ENCODE data around the gene FXR2. TPM values are rescaled to one million over a fixed set of nuclear protein-coding genes. Genes with fewer than 3 reads are reported as not detected.
A peak's percentile ranks its signal among the peaks of the same experiment; 100 is the strongest.

FXR2 gene
- total RNA-seq (10 to 100 TPM; 12.4 to 18.3 TPM), polyA plus RNA-seq (10 to 100 TPM in 1 of 2 donors, 1 to 10 TPM in 1; 6.8 to 17.2 TPM)

- Histone ChIP-seq H3K9me3 (ENCODE audit: control insufficient read depth in 4 of 4, low read length in 3 of 4) (no peaks in the 10 kb centered on the region), H3K27ac (ENCODE audit: low read depth in 1 of 2, low read length in 2 of 2) (peak within 1 kb of the TSS; percentile 89 to 91), H3K4me3 (ENCODE audit: low read depth in 1 of 3, low read length in 3 of 3) (peak within 1 kb of the TSS; percentile 49 to 90 (median 82)), H3K36me3 (ENCODE audit: control insufficient read depth in 4 of 4, insufficient read depth in 3 of 4, low read depth in 1 of 4, low read length in 3 of 4) (no peaks in the 10 kb centered on the region), H3K9ac (ENCODE audit: low read depth in 1 of 2, low read length in 2 of 2) (peak within 1 kb of the TSS; percentile 79 to 90), H3K27me3 (ENCODE audit: control insufficient read depth in 4 of 4, insufficient read depth in 4 of 4, low read length in 3 of 4) (no peaks in the 10 kb centered on the region), H3K4me1 (ENCODE audit: control insufficient read depth in 4 of 4, insufficient read depth in 4 of 4, low read length in 3 of 4) (peaks cover 4 to 37% (median 26%) of the 10 kb centered on the region in 4 donors)
- under 1% methylated on average over 93 of the region's 93 CpGs for WGBS
- peak; percentile 44 to 55 for TF ChIP-seq RAD21 (IDR thresholded peaks at IDR 0.05)
- no peak for TF ChIP-seq ZBTB33 (IDR thresholded peaks at IDR 0.05)
- peak in 1 of 2 donors; percentile 70 for TF ChIP-seq GABPA (IDR thresholded peaks at IDR 0.05 in 1 of 2, conservative IDR thresholded peaks at IDR 0.05 in 1 of 2)
- TF ChIP-seq FOXA1 (IDR thresholded peaks at IDR 0.05), result no peak
- TF ChIP-seq RXRA (IDR thresholded peaks at IDR 0.05), result no peak
- TF ChIP-seq YY1 (IDR thresholded peaks at IDR 0.05), result no peak
- TF ChIP-seq SP1 (IDR thresholded peaks at IDR 0.05), result peak; percentile 92
- TF ChIP-seq MAX (IDR thresholded peaks at IDR 0.05), result no peak
- no peak for TF ChIP-seq HNF4A (conservative IDR thresholded peaks at IDR 0.05)
- TF ChIP-seq FOXA2 (IDR thresholded peaks at IDR 0.05), result peak; percentile 13
- TF ChIP-seq REST (IDR thresholded peaks at IDR 0.05), result no peak
- peak; percentile 80 for TF ChIP-seq CTCF (IDR thresholded peaks at IDR 0.05; ENCODE audit: low read depth, low read length, missing input control)
- no peak for TF ChIP-seq TAF1 (conservative IDR thresholded peaks at IDR 0.05)
- TF ChIP-seq JUND (IDR thresholded peaks at IDR 0.05), result peak; percentile 33 to 57
- TF ChIP-seq HNF4G (IDR thresholded peaks at IDR 0.05), result no peak
- TF ChIP-seq ATF3 (IDR thresholded peaks at IDR 0.05), result no peak
- TF ChIP-seq NR2F2 (IDR thresholded peaks at IDR 0.05), result no peak
- peak in 1 of 2 donors; percentile 36 for TF ChIP-seq EGR1 (IDR thresholded peaks at IDR 0.05; ENCODE audit: low read depth in 2 of 2)
- DNase-seq (ENCODE audit: low spot score), result peak; percentile 99
Measured at GRCh38 chr17:7614425-7615264, at the start of gene FXR2. FXR2 (minus strand) TSS chr17:7614897; CDS start chr17:7614532, 365 bp downstream.

Measured in liver (tissue), 9 donors.